Measurements from ENCODE around the gene GGCX. TPM values are rescaled to one million over a fixed set of nuclear protein-coding genes. Genes with fewer than 3 reads are reported as not detected.

The GGCX gene
- total and polyA plus RNA-seq, 9 of the 15 experiments (the other 6 are each of a cell fraction or from before 2014, with no cell fraction given) = 14.4 to 47.1 (median 28.1) TPM

GRCh38 chr2:85577386-85578242, 16.3 kb upstream of the GGCX start, which contains the start of gene VAMP8 (continued):
- TF ChIP-seq, protein P1, sequence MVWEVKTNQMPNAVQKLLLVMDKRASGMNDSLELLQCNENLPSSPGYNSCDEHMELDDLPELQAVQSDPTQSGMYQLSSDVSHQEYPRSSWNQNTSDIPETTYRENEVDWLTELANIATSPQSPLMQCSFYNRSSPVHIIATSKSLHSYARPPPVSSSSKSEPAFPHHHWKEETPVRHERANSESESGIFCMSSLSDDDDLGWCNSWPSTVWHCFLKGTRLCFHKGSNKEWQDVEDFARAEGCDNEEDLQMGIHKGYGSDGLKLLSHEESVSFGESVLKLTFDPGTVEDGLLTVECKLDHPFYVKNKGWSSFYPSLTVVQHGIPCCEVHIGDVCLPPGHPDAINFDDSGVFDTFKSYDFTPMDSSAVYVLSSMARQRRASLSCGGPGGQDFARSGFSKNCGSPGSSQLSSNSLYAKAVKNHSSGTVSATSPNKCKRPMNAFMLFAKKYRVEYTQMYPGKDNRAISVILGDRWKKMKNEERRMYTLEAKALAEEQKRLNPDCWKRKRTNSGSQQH (CRISPR knock-in tag; IDR thresholded peaks at IDR 0.05) = no peak
- TF ChIP-seq FOXK1 (CRISPR knock-in tag; IDR thresholded peaks at IDR 0.05; ENCODE audit: borderline replicate concordance) = no peak
- TF ChIP-seq COPS2 (conservative IDR thresholded peaks at IDR 0.05) = no peak
- TF ChIP-seq SMAD4 (CRISPR knock-in tag; conservative IDR thresholded peaks at IDR 0.05) = no peak; the same call in 1 of the 2 replicates
- TF ChIP-seq CEBPB (tag; IDR thresholded peaks at IDR 0.05) = peak; percentile 67
- TF ChIP-seq ZNF224 (CRISPR knock-in tag; IDR thresholded peaks at IDR 0.05) = no peak
- TF ChIP-seq, protein P2, sequence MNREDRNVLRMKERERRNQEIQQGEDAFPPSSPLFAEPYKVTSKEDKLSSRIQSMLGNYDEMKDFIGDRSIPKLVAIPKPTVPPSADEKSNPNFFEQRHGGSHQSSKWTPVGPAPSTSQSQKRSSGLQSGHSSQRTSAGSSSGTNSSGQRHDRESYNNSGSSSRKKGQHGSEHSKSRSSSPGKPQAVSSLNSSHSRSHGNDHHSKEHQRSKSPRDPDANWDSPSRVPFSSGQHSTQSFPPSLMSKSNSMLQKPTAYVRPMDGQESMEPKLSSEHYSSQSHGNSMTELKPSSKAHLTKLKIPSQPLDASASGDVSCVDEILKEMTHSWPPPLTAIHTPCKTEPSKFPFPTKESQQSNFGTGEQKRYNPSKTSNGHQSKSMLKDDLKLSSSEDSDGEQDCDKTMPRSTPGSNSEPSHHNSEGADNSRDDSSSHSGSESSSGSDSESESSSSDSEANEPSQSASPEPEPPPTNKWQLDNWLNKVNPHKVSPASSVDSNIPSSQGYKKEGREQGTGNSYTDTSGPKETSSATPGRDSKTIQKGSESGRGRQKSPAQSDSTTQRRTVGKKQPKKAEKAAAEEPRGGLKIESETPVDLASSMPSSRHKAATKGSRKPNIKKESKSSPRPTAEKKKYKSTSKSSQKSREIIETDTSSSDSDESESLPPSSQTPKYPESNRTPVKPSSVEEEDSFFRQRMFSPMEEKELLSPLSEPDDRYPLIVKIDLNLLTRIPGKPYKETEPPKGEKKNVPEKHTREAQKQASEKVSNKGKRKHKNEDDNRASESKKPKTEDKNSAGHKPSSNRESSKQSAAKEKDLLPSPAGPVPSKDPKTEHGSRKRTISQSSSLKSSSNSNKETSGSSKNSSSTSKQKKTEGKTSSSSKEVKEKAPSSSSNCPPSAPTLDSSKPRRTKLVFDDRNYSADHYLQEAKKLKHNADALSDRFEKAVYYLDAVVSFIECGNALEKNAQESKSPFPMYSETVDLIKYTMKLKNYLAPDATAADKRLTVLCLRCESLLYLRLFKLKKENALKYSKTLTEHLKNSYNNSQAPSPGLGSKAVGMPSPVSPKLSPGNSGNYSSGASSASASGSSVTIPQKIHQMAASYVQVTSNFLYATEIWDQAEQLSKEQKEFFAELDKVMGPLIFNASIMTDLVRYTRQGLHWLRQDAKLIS (CRISPR knock-in tag; IDR thresholded peaks at IDR 0.05) = no peak
- TF ChIP-seq DNMT1 (IDR thresholded peaks at IDR 0.05) = no peak
- no peak for TF ChIP-seq CHAMP1 (IDR thresholded peaks at IDR 0.05)
- TF ChIP-seq ZNF324 (CRISPR knock-in tag; IDR thresholded peaks at IDR 0.05) = 0 out of 2 replicates have a peak, but pooled peaks have one; percentile 7
- TF ChIP-seq, protein P3, sequence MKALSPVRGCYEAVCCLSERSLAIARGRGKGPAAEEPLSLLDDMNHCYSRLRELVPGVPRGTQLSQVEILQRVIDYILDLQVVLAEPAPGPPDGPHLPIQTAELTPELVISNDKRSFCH (CRISPR knock-in tag; IDR thresholded peaks at IDR 0.05) = no peak
- TF ChIP-seq, protein P3 (tag; IDR thresholded peaks at IDR 0.05) = no peak
- no peak for TF ChIP-seq PHF21A (IDR thresholded peaks at IDR 0.05; ENCODE audit: borderline replicate concordance, low read depth)
- TF ChIP-seq ZC3H11A (IDR thresholded peaks at IDR 0.05; ENCODE audit: low read depth, low read length) = no peak
- TF ChIP-seq MCM5 (IDR thresholded peaks at IDR 0.05; ENCODE audit: low read depth) = no peak

Data from K562 (cell line).